NB4 (cell line): ENCODE measurements around the gene OTOF.
A peak's percentile ranks its signal among the peaks of the same experiment; 100 is the strongest.

Source experiments
- DNase-seq: peaks from one replicate; pipeline ENCODE4 v3.0.0; 2010; ENCODE audit warnings: low read depth
- H3K4me3 ChIP-seq: one replicate; pipeline ENCODE4 v1.5.1; 2011; ENCODE audit warnings: mild to moderate bottlenecking, low read depth, low read length, moderate library complexity
- CTCF ChIP-seq: IDR thresholded peaks from one replicate; pipeline ENCODE4 v1.5.1; 2012; ENCODE audit warnings: low read depth, low read length
- MAX ChIP-seq: IDR thresholded peaks from 2 replicates; pipeline ENCODE4 v1.6.1; 2011; ENCODE audit warnings: low read depth, low read length
- MYC ChIP-seq: IDR thresholded peaks from 2 replicates; pipeline ENCODE4 v1.6.1; 2011; ENCODE audit warnings: low read depth, low read length
- POLR2A ChIP-seq: IDR thresholded peaks from 2 replicates; pipeline ENCODE4 v1.6.1; 2011; ENCODE audit warnings: mild to moderate bottlenecking; ENCODE audit not compliant: insufficient read length; ENCODE audit errors: extremely low read depth

The OTOF gene

GRCh38 chr2:26455670-26456439, 22.1 kb downstream of the OTOF start:
- no peak for TF ChIP-seq MAX
- TF ChIP-seq MYC: no peak
- no peak for TF ChIP-seq POLR2A
- TF ChIP-seq CTCF: no peak
- peak; percentile 48 for DNase-seq
- no peak overlapping the region for H3K4me3 ChIP-seq

- TF ChIP-seq MYC: no peak
- no peak for TF ChIP-seq CTCF
- no peak for TF ChIP-seq POLR2A
- no peak for TF ChIP-seq MAX
- no peak for DNase-seq
- H3K4me3 ChIP-seq: no peak overlapping the region
These were observed 22.8 kb downstream of the OTOF start for GRCh38 chr2:26455037-26455669.

- TF ChIP-seq CTCF (no peak), MAX (no peak), POLR2A (no peak), MYC (no peak)
- H3K4me3 ChIP-seq: no peak overlapping the region
- DNase-seq: no peak
These were observed 23.3 kb downstream of the OTOF start for GRCh38 chr2:26454561-26455001.

DNA sequence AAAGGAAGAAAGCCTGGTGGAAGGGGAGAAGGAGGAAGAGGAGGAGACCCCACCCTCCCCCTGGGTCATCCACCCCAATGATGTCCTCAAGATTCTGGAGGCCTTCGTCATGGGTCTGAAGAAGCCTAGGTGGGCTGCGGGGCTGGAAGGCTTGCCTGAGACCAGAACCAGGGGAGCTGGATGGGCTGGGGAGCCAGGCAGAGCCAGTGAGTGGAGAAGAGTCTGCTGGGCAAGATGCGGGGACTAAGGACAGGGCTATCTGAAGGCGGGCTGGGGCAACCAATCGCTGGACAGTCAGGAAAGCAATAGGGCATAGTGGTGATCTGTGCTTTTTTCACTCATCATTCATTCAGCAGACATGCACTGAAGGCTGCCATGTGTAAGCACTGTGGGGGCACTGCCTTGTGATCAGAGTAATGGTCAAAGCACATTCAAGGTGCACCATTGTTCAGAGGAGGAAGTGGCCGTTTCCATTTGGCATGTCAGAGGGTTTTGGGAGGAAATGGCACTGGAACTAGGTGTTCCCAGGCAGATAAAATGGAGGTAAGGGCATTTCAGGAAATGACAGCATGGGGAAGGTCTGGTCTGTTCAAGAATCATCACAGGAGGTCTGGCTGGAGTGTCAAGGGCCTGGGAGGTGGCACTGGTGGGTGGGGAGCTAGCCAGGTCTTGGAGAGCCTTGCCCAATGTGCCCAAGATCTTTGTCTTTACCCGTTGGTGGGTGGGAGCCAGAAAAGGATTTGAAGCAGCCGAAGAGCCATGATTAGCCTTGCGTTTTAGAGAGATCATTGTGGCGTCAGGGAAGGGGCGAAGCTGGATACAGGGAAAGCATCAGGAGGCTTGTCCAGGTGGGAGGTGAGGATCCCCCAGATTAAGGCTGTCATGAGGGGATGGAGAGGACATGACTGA, 24.2 kb downstream of the OTOF start:
- TF ChIP-seq MYC (no peak), CTCF (no peak), MAX (no peak), POLR2A (no peak)
- DNase-seq: no peak
- no peak overlapping the region for H3K4me3 ChIP-seq

DNA sequence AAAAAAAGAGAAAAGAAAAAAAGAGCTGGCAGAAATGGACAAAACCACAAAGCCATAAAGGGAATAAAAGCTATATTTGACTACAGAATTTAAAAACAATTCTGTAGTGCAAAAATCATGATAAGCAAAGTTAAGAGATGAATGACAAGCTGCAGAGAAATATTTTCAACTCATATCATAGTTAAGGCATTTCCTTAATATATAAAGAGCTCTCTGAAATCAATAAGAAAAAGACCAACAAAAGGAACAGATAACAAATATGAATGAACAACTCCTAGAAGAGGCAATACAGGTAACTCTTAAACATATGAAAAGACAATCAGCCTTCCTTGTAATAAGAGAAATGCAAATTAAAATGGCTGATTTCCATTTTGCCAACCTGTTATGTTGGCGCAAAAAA, 26.2 kb downstream of the OTOF start:
- no peak for TF ChIP-seq MAX
- TF ChIP-seq POLR2A: no peak
- TF ChIP-seq CTCF: no peak
- TF ChIP-seq MYC: no peak
- H3K4me3 ChIP-seq: no peak overlapping the region
- DNase-seq: no peak
